Adipose tissue (tissue), 3 donors: ENCODE measurements around the gene MAST4. TPM values are rescaled to one million over a fixed set of nuclear protein-coding genes. Genes with fewer than 3 reads are reported as not detected.

ENCODE experiments used
- H3K27ac ChIP-seq: one replicate; pipeline ENCODE4 v1.5.1; 2013; ENCODE audit warnings: low read depth, low read length
- WGBS, 3 donors: extraction: QIAGEN DNeasy Blood & Tissue Kit; methylation state at CpG; one replicate each; pipeline ENCODE4 v1.1.7; 2013; 5-methylcytosine and 5-hydroxymethylcytosine counted together
- polyA plus RNA-seq, 3 donors: library from polyadenylated mRNA; stranded (reverse); fragments of 200-250 nt; gene quantifications; one replicate each; pipeline ENCODE4 v1.2.3, GENCODE V29; 2013
- donor health status: healthy with polysubstance abuse.
- donor health status: Bipolar disorder and iron deficiency.
- donor health status: healthy.

The MAST4 gene
- polyA plus RNA-seq, 3 donors = 2.7 to 16.6 (median 11.8) TPM

- WGBS, 3 donors = 60 to 74% (median 67%) methylated on average over 9 of the region's 9 CpGs
- no peak overlapping the region for H3K27ac ChIP-seq
These were observed 596.7 kb downstream of the MAST4 start for GRCh38 chr5:67192719-67193438.

- 34 to 62% (median 36%) methylated on average over 2 of the region's 2 CpGs for WGBS, 3 donors
- no peak overlapping the region for H3K27ac ChIP-seq
These were observed 597.2 kb downstream of the MAST4 start for GRCh38 chr5:67193439-67193807.

GRCh38 chr5:67194166-67194565 is 598.0 kb downstream of the MAST4 start:
- 82 to 92% (median 87%) methylated on average over 3 of the region's 3 CpGs for WGBS, 3 donors
- no peak overlapping the region for H3K27ac ChIP-seq

GRCh38 chr5:67195406-67196275 is 599.4 kb downstream of the MAST4 start:
- 84 to 95% (median 84%) methylated on average over 7 of the region's 7 CpGs for WGBS, 3 donors
- no peak overlapping the region for H3K27ac ChIP-seq

- no peak within 1 kb of the TSS for H3K27ac ChIP-seq
- WGBS, 3 donors = 48 to 71% (median 56%) methylated on average over 5 of the region's 5 CpGs
These were observed 600.4 kb downstream of the MAST4 start, which contains the start of gene CD180 for GRCh38 chr5:67196537-67197059. Gene CD180, minus strand, starts transcription at chr5:67196799. Its CDS starts 158 bp downstream, at chr5:67196641.

- 85 to 100% (median 97%) methylated on average over 1 of the region's 1 CpG for WGBS, 3 donors
These were observed 601.3 kb downstream of the MAST4 start for GRCh38 chr5:67197536-67197935.

GRCh38 chr5:67198917-67199316 is 602.7 kb downstream of the MAST4 start:
- 39 to 63% (median 50%) methylated on average over 1 of the region's 1 CpG for WGBS, 3 donors
- no peak overlapping the region for H3K27ac ChIP-seq

More at GRCh38 chr5:67197536-67197935, 601.3 kb downstream of the MAST4 start:
- no peak overlapping the region for H3K27ac ChIP-seq

GRCh38 chr5:67199859-67200258 is 603.7 kb downstream of the MAST4 start:
- H3K27ac ChIP-seq = no peak overlapping the region

GRCh38 chr5:67200809-67201562 is 604.8 kb downstream of the MAST4 start:
- 96 to 98% (median 96%) methylated on average over 2 of the region's 2 CpGs for WGBS, 3 donors
- no peak overlapping the region for H3K27ac ChIP-seq

GRCh38 chr5:67201897-67202549 is 605.8 kb downstream of the MAST4 start:
- H3K27ac ChIP-seq = no peak overlapping the region
- 67 to 83% (median 81%) methylated on average over 6 of the region's 6 CpGs for WGBS, 3 donors

- WGBS, 3 donors = 58 to 77% (median 65%) methylated on average over 4 of the region's 4 CpGs
- no peak overlapping the region for H3K27ac ChIP-seq
These were observed 606.6 kb downstream of the MAST4 start for GRCh38 chr5:67202828-67203227.

- WGBS, 3 donors = 47 to 48% (median 48%) methylated on average over 2 of the region's 2 CpGs
- no peak overlapping the region for H3K27ac ChIP-seq
These were observed 607.5 kb downstream of the MAST4 start for GRCh38 chr5:67203701-67204074.

- H3K27ac ChIP-seq = no peak overlapping the region
- WGBS, 3 donors = 66 to 81% (median 69%) methylated on average over 5 of the region's 5 CpGs
These were observed 608.6 kb downstream of the MAST4 start for GRCh38 chr5:67204821-67205220.

- WGBS, 3 donors = 83 to 95% (median 90%) methylated on average over 3 of the region's 3 CpGs
- H3K27ac ChIP-seq = no peak overlapping the region
These were observed 609.8 kb downstream of the MAST4 start for GRCh38 chr5:67205981-67206380.

- no peak overlapping the region for H3K27ac ChIP-seq
These were observed 610.3 kb downstream of the MAST4 start for GRCh38 chr5:67206461-67206860.

GRCh38 chr5:67206929-67207328 is 610.7 kb downstream of the MAST4 start:
- no peak overlapping the region for H3K27ac ChIP-seq
- WGBS, 3 donors = 65 to 71% (median 68%) methylated on average over 4 of the region's 4 CpGs

More at GRCh38 chr5:67206461-67206860, 610.3 kb downstream of the MAST4 start:
- WGBS, 3 donors = 64 to 83% (median 65%) methylated on average over 2 of the region's 2 CpGs

GRCh38 chr5:67208403-67208802 is 612.2 kb downstream of the MAST4 start:
- H3K27ac ChIP-seq = no peak overlapping the region

GRCh38 chr5:67209141-67209771 is 613.1 kb downstream of the MAST4 start:
- WGBS, 3 donors = 23 to 28% (median 24%) methylated on average over 11 of the region's 11 CpGs
- no peak overlapping the region for H3K27ac ChIP-seq

More at GRCh38 chr5:67208403-67208802, 612.2 kb downstream of the MAST4 start:
- WGBS, 3 donors = 91 to 95% (median 95%) methylated on average over 3 of the region's 3 CpGs
